PFSK-1 (cell line): Measurements from ENCODE around the gene GPR171.

Source experiments
- FOXP2 ChIP-seq: optimal IDR thresholded peaks from 2 replicates; pipeline ENCODE3; 2011; ENCODE audit warnings: borderline replicate concordance, control low read depth, inconsistent platforms; ENCODE audit not compliant: insufficient read depth; ENCODE audit errors: extremely low read length, extremely low read depth
- POLR2AphosphoS5 ChIP-seq: IDR thresholded peaks from 2 replicates; pipeline ENCODE4 v1.6.1; 2012; ENCODE audit warnings: low read depth, mild to moderate bottlenecking, control low read depth, low read length, moderate library complexity
- REST ChIP-seq, 2 experiments: IDR thresholded peaks; 2 replicates each; pipeline versions ENCODE4 v1.6.1 to v1.8.0; 2011 to 2012; ENCODE audit warnings: low read depth in 2 of 2, low read length in 2 of 2, control low read depth in 1 of 2, inconsistent platforms in 1 of 2, mild to moderate bottlenecking in 1 of 2, moderate library complexity in 1 of 2; ENCODE audit not compliant: insufficient read depth in 1 of 2
- SIN3A ChIP-seq: IDR thresholded peaks from 2 replicates; pipeline ENCODE4 v1.6.1; 2012; ENCODE audit warnings: mild to moderate bottlenecking, low read length, moderate library complexity, borderline replicate concordance; ENCODE audit not compliant: insufficient read depth
- TAF1 ChIP-seq: IDR thresholded peaks from 2 replicates; pipeline ENCODE4 v1.6.1; 2012; ENCODE audit warnings: low read length, control low read depth, borderline replicate concordance; ENCODE audit not compliant: insufficient read depth

GPR171 gene

GRCh38 chr3:151234825-151235224, 31.8 kb upstream of the GPR171 start:
- TF ChIP-seq REST (IDR thresholded peaks at IDR 0.05; ENCODE audit: insufficient read depth in 1 of 2, low read depth in 2 of 2, low read length in 2 of 2): no peak
- no peak for TF ChIP-seq FOXP2
- TF ChIP-seq SIN3A: no peak
- TF ChIP-seq TAF1: no peak
- TF ChIP-seq POLR2AphosphoS5: no peak

- TF ChIP-seq TAF1 (no peak), REST (IDR thresholded peaks at IDR 0.05; ENCODE audit: insufficient read depth in 1 of 2, low read depth in 2 of 2, low read length in 2 of 2) (no peak), POLR2AphosphoS5 (no peak), FOXP2 (no peak), SIN3A (no peak)
Measured at GRCh38 chr3:151232991-151233390, 30.0 kb upstream of the GPR171 start.

- TF ChIP-seq REST (IDR thresholded peaks at IDR 0.05; ENCODE audit: insufficient read depth in 1 of 2, low read depth in 2 of 2, low read length in 2 of 2): no peak
- no peak for TF ChIP-seq POLR2AphosphoS5
- no peak for TF ChIP-seq TAF1
- no peak for TF ChIP-seq FOXP2
- TF ChIP-seq SIN3A: no peak
Measured at GRCh38 chr3:151230646-151231045, 27.6 kb upstream of the GPR171 start.

- no peak for TF ChIP-seq TAF1
- no peak for TF ChIP-seq POLR2AphosphoS5
- no peak for TF ChIP-seq SIN3A
Measured at GRCh38 chr3:151228666-151229040, 25.6 kb upstream of the GPR171 start.

- TF ChIP-seq FOXP2: no peak
- no peak for TF ChIP-seq POLR2AphosphoS5
- TF ChIP-seq REST (IDR thresholded peaks at IDR 0.05; ENCODE audit: insufficient read depth in 1 of 2, low read depth in 2 of 2, low read length in 2 of 2): no peak
- TF ChIP-seq SIN3A: no peak
- no peak for TF ChIP-seq TAF1
Measured at GRCh38 chr3:151227807-151228665, 25.0 kb upstream of the GPR171 start.
